Effector CD4-positive, alpha-beta T cell (primary cell): ENCODE data around the gene CD320.
"Not testable (repeated sequence)": the region's sequence is repeated elsewhere in the genome, so short reads cannot be mapped to it uniquely, and the experiment has no call there.

Source experiments
- DNase-seq: peaks from one replicate; pipeline ENCODE4 v3.0.0-alpha.2; 2020

Gene CD320

DNA sequence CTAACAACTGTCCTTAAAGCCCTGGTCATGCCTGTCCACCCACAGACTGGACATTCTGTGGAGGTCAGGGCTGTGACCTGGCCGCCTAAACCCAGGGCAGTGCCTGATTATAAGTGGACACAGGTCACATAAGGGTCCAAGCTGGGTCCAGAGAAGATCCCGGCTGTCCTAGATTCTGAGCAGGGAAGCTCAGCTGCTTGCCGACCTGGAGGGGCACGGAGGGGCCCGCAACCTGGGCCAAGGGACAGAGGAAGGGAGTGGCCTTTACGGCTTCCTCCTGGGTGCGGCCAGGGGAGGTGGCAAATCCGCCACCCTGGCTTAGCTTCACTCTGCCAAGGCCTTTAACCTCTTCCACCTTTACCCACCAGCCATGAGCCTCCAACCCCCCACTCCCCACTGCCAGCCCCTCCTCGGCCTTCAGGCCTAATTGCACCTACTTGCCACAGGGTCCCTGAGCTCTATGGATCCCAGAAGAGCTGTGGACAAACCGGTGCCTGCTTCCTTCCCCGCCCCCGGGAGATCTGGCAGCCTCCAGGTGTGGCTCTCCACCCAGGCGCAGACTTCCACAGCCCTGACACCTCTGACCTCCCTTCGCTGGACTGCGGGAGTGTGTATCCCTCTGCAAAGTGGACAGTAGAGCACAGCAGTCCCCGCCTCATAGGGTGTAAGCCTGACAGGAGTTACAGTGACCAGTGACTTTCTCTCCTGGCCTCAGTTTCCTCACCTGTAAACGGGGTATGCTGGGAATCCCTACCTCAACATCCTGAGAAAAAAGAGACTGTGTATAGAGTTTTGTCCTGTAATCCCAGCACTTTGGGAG is 1.7 kb downstream of the CD320 start:
- DNase-seq, result no peak

DNA sequence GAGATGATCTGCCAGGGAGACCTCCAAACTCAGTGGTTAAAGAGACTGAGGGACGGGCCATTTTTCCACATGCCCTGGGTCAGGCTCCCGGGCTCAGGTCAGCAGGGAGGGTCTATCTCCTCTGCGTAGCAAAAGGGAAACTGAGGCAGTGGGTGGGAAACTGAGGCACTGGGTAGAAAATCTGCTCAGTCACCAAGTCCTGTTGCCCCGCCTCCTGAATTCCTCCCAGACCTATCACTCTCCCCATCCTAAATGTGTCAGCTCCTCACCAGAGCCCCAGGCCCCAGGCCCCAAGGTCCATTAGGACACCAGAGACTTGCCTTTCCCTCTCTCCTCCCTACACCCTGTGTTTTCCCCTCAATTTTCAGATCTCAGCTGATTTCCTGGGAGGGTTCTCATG is 2.4 kb downstream of the CD320 start:
- DNase-seq, result no peak

DNA sequence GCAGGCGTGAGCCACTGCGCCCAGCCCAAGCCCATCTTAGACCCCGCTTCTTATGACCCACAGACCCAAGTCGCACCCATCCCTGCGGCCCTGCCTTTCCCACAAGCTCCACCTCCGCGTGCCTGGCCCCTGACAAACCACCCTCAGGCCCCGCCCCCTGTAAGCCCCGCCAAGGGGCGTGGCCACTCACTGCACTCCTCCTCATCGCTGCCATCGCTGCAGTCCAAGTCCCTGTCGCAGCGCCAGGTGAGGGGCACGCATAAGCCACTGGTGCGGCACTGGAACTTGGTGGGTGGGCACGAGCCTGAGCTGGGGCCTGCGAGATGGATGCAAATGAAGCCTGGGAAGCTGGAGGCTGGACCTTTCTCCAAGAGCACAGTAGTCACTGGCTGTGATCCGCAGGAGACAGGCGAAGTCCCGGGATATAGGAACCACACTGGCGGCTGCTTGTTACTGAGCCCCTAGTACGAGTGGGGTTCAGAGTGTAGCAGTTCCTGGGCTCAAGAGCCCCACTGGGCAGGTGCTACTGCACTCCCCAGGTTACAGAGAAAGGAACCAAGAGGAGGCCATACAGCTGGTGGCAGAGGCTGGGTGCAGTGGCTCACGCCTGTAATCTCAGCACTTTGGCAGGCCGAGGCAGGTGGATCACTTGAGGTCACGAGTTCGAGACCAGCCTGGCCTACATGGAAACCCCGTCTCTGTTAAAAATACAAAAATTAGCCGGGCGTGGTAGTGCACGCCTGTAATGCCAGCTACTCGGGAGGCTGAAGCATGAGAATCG is 3.1 kb downstream of the CD320 start:
- no peak for DNase-seq

DNA sequence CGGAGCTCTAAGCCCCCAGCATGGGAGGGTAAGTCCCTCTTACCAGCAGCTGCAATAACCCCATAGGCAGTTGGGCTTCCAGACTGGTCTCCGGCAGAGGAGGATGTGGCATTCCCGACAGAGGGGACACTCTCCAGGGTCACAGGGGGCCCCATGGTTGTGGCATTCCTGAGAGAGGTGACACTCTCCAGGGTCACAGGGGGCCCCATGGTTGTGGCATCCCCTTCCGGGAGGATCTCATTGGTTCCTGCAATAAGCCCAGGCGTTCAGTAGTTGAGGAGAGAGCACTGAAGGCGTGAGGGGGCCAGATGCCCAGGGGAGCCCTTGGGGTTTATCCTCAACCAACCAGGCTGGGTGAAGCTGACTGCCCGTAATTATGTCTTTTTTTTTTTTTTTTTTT is 5.4 kb downstream of the CD320 start:
- no peak for DNase-seq

DNA sequence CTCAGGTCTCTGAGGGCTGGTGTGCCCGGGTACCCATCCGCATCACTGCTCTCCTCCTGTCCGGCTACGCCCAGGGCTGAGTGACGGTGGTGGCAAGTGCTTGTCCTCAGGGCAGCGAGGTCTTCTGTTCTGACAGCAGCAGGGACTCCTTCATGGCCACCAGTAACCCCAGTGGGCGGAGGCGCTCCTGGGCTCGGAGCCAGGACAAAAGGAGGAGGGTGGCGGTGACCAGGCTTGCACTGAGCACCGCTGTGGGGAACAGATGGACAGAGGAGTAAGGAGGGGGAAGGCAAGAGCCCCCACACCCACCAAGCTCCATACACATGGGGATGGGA is 5.8 kb downstream of the CD320 start:
- DNase-seq, result no peak

DNA sequence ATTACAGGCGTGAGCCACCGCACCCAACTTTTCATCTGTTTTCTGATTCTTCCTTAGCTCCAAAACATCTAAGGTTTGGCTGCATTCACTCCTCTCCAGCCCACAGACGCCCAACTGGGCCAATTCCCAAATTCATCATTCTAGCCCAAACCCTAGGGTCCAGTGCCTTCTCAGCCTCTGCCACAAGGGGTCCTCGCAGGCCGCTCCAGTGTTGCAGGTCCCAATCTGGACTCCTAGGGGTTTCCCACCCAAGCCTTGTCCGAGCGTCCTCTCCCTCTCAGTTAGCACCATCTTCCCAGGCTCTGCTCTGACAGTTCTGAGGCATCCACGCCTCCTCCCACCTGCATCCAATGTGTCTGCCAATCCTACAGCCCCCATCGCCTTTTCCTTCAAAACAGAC is 16.8 kb downstream of the CD320 start:
- not testable (repeated sequence) for DNase-seq

DNA sequence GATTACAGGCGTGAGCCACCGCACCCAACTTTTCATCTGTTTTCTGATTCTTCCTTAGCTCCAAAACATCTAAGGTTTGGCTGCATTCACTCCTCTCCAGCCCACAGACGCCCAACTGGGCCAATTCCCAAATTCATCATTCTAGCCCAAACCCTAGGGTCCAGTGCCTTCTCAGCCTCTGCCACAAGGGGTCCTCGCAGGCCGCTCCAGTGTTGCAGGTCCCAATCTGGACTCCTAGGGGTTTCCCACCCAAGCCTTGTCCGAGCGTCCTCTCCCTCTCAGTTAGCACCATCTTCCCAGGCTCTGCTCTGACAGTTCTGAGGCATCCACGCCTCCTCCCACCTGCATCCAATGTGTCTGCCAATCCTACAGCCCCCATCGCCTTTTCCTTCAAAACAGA is 31.6 kb downstream of the CD320 start:
- not testable (repeated sequence) for DNase-seq

DNA sequence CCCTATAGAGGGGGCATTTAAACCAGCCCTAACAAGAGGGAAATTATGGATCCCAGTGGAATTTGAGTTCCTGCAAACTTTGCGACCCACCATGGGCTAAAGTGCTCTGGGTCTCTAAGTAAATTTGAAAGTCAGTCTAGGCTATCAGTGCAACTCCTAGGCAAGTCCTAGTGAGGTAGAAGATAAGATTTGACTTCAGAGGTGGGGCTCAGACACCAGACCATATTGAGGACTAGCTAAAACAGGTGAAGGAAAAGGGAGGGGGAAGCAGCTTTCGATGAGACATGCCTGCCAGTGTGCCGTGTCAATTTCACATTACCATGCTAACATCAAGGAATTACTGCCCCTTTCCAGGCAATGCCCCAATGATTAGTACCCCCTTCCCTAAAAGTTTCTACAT is 38.4 kb downstream of the CD320 start:
- no peak for DNase-seq

DNA sequence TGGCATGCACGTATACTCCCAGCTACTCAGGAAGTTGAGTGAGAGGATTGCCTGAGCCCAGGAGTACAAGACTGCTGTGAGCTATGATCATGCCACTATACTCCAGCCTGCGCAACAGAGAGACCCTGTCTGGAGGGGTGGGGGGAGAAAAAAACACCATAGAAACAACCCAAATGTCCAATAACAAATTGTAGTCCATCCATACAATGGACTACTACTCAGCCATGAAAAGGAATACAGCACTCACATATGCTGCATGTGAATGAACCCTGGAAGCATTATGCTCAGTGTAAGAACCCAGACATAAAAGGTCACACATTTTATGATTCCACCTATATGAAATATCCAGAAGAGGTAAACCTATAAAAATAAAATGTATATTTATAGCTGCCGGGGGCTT is 42.3 kb downstream of the CD320 start:
- no peak for DNase-seq

DNA sequence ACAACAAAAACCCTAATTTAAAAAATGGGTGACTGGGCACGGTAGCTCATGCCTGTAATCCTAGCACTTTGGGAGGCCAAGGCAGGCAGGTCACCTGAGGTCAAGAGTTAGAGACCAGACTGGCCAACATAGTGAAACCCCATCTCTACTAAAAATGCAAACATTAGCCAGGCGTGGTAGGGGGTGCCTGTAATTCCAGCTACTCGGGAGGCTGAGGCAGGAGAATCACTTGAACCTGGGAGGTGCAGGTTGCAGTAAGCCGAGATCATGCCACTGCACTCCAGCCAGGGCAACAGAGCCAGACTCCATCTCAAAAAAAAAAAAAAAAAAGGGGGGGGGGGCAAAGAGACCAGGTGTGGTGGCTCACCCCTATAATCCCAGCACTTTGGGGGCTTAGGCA is 43.9 kb downstream of the CD320 start:
- not testable (repeated sequence) for DNase-seq

DNA sequence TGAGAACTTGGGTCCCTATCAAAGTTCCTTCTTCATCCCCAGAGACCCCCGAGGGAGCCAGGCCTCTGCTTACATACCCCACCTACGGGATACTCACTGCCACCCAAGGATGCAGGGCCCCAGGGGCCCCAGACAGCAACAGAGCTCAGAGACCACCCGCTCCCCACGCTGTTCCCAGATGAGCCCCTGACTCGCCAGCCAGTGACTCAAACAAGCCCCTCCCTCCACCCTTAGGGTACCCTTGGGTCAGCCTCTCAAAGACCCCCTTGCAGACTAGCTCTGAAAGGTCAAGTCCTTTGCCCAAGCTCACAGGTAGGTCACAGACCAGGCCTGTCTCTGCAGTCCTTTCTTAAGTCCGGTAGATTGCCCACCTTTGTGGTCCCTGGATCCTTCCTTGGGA is 45.7 kb downstream of the CD320 start:
- DNase-seq, result no peak

DNA sequence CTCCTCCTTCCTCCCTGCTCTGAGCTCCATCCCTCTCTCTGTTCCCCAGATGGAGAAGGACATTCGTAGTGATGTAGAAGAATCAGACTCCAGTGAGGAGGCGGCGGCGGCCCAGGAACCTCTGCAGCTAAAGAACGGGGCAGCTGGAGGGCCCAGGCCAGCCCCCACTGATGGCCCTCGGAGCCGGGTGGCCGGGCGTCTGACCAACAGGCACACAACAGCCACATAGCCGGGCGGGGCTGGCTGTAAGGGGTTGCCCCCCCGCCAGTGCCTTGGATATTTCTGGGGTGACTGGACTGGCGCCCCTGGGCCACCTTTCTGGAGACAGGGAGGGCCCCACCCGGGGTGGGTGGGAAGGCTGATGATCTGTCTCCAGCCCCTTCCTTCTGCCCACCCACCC is 46.3 kb downstream of the CD320 start:
- DNase-seq, result no peak

DNA sequence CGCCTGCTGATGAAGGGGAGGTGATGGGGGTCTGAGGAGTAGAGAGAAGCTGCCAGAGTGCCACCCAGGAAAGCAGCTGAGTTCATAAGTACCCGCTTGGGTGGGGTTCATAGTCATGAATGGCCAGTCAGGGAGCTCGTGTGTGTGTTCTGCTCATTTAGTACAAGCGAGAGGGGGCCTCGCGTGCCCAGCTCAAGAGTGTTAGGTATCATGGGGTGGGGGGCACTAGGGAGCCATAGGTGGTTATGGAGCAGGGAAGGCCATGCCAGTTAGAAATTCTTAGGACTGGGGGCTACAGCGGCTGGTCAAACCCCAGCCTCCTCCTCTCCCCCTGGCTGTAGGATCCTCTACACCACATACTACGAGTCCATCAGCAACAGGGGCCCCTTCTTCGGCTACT is 46.8 kb downstream of the CD320 start:
- no peak for DNase-seq

DNA sequence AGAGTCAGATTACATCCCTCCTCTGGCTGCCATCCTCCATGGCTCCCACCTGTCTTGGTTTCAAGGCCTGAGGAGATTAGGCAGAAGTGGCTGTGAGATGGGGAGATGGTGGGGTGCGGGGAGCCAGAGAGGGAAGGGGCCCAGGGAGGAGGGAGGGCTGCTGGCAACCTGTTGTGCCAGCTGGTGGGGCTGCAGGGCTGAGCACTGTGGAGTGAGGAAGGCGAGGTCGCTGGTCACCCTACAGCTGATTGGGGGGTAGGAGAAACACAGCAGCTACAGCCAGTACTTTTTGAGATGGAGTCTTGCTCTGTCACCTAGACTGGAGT is 48.3 kb downstream of the CD320 start:
- DNase-seq, result no peak

DNA sequence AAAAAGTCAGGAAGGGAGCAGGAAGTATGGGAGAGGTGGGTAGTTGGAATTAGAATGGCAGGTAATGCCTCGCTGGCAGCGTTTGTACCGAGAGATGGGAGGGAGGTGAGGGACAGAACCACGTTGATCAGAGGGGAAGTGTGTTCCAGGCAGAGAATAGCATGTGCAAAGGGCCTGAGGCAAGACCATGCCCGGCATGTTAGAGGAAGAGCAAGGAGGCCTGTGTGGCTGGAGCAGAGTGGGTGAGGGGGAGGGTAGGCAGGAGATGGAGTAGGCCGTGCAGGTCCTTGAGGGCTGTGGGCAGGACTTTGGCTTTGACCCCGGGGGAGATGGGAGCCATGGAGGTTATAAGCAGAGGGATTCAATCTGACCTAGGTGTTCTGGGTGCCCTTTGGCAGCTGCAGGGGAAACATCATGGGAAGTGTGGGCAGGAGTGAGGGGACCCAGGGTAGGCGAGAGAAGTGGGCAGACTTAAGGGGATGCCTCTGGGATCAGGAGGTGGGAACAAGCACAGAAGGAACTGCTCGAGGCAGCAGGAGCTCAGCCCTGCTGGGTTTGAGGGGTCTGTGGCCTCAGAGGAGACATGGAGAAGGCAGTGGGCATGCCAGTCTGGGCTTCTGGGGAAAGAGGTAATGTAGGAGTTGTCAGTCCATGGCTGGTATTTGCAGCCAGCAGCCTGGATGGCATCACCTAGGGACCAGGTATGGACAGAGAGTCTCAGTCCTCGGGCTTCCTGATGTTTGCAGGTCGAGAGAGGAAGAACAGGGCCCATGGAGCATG is 48.8 kb downstream of the CD320 start:
- DNase-seq, result no peak

DNA sequence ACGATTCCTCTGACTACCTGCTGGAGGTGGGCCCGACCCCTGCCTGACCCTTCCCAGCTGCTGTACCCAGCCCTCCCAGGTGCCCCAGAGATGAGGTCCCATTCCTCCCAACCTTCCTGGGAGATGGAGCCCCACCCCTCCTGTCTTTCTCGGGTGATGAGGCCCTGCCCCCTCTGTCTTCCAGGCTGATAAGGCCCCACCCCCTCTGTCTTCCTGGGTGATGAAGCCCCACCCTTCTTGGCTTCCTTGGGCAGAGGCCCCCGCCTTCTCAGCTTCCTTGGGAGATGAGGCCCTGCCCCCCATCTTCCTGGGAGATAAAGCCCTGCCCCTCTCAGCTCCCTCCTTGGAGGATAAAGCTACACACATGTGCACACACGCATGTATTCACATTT is 51.1 kb downstream of the CD320 start:
- DNase-seq, result no peak

DNA sequence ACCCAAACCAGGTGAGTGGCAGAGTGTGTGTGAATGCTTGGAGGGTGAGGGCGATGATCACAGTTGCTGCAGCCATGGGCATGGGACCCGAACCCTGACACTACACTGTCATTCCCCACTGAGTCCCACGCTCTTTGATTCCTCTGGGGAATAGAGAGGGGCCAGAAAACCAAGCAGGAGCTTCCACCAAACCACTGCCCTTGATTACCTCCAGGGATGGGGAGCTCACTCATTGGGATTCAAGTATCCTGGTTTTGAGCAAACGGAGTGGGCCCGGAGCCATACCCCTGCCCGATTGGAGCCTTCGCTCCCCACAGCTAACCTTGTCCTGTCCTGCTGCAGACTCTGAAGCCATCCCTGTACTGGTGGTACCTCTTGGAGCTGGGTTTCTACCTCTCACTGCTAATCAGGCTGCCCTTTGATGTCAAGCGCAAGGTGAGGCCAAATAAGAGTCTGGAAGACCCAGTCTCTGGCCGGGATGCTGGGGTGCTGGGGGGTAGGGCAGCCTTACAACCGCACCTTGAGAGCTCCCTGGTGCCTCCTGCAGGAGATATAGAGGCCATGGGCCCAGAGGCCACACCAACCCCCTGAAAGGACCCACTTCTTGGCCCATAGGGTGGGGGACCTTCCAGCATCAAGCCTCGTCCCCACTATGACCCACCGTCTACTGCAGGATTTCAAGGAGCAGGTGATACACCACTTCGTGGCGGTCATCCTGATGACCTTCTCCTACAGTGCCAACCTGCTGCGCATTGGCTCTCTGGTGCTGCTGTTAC is 51.7 kb downstream of the CD320 start:
- DNase-seq, result no peak

DNA sequence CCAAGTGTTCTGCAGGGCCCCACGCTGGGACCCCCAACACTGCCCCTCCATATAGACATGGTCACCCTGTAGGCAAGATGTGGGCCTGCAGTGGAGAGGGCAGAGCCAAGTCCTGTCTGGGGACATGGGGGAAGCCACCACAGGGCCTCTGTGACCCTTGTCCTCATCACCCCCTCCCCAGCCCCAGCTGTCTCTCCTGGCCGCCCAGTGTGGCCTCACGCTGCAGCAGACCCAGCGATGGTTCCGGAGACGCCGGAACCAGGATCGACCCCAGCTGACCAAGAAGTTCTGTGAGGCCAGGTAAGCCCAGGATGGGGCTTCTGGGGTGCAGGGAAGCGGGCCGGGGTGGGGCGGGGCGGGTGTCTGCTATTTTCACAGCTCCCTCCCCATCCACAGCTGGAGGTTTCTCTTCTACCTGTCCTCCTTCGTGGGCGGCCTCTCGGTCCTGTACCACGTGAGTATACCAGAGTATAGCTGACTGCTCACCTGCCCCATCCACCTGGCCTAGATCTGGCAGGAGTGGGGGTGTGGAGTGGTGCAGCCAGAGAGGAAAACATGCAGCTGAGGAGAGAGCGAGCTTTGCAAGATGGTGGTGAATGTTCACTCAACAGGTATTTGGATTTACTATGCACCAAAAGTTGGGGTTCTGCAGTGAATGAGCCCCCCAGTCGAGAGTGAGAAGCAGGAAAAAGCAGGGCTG is 52.6 kb downstream of the CD320 start:
- DNase-seq, result no peak

DNA sequence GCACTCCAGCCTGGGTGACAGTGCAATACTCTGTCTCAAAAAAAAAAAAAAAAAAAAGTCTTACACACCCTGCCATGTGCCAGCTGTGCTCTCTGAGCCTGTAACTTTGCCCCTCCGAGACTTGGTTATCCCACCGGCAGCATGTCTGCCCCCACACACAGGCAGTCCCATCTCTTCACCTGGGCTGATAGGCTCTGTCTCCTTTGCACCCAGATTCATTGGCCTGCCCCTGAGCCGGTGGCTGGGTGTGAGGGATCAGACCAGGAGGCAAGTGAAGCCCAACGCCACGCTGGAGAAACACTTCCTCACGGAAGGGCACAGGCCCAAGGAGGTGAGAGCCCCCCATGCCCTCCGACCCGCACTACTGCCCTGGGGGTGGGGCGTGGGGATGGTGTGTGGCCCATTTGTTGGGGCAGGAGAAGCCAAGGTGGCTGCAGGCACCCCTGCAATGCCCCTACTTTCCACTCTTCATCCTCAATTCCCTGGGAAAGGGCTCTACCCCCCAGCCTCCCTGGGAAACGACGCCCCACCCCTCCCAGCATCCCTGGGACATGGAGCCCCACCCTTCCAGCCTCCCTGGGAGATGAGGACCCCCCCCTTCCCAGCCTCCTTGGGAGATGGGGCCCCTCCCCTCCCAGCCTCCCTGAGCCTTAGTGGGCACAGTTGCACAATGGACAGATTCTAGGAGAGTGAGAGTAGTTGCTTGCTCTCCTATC is 53.7 kb downstream of the CD320 start:
- no peak for DNase-seq

DNA sequence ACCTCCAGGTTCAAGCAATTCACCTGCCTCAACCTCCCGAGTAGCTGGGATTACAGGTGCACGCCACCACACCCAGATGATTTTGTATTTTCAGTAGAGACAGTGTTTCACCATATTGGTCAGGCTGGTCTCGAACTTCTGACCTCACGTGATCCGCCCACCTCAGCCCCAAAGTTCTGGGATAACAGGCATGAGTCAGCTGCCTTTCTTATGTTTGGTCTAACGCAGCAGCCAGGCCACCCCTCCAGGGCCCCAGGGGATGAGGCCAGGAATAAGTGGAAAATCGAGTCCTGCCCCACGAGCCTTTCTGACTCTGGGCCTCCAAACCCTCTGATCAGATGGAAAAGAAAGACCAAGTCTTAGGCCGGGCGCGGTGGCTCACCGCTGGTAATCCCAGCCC is 54.5 kb downstream of the CD320 start:
- DNase-seq, result no peak

DNA sequence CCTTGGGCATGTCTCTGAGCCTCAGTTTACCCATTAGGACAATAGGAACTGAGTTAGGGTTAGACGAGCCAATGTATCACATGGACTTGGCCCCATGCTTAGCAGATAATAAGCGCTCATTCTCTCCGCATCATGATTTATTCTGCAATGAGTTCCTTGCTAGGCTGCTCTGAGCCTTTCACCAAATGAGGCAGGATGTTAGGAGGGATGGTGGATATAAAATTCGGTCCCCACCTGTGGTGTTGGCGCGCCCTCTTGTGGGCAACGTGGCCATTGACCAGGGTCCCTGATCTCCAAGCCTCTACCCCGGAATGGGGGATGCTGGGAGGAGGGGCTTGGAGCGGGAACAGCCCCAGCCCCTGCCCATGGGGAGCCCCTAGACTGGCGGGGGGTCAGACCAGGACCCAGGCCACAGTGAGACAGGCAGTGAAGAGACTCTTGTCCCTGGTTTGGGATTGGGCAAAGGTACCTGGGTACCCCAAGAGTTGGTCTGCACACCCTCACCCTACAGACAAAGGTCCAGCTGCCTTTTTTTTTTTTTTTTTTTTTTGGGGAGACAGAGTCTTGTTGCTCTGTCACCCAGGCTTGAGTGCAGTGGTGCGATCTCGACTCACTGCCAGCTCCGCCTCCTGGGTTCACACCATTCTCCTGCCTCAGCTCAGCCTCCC is 55.1 kb downstream of the CD320 start:
- DNase-seq, result peak; percentile 83
